K562 (cell line): Measurements from ENCODE around the gene CRB2. TPM values are rescaled to one million over a fixed set of nuclear protein-coding genes. Genes with fewer than 3 reads are reported as not detected.

Experiments
- ATAC-seq: fragments of 200-7000 bp; cut with Tn5 transposase; 3 replicates; pipeline ENCODE4 v1.9.1; 2020; ENCODE audit warnings: moderate library complexity
- BruUV-seq: library from RNA; stranded (reverse); fragments of 400-500 nt; replicated peaks from 2 replicates; lab custom pipeline; 2021; lab: Mats Ljungman, UMichigan
- CTCF ChIA-PET: fragments of 300-600 bp; formaldehyde crosslinking; extraction: SDS; loops from one replicate; lab custom pipeline; 2021; ENCODE audit warnings: low intra/inter-chr PET ratio; lab: Yijun Ruan, JAX
- POLR2A ChIA-PET: fragments of 300-600, 350-650 bp; sonication (Branson Sonifier 250); formaldehyde crosslinking; extraction: SDS; loops from one replicate; lab custom pipeline; 2021; ENCODE audit warnings: antibody characterized with exemption, inconsistent platforms; lab: Yijun Ruan, JAX
- DNase-seq, 4 experiments: peaks; one replicate each; pipeline versions ENCODE4 v3.0.0 to v3.0.0-alpha.2; 2011 to 2018; ENCODE audit warnings: low spot score in 3 of 4, mixed read lengths in 3 of 4; ENCODE audit errors: extremely low read depth in 1 of 4
- FAIRE-seq: peaks from 2 replicates; lab custom pipeline; 2011; peaks lifted over from hg19 to GRCh38; lab: Jason Lieb, UNC
- H2AFZ ChIP-seq: 2 replicates; pipeline ENCODE4 v1.6.0; 2011; ENCODE audit warnings: low read depth, low read length, control low read depth, inconsistent platforms
- H3K27ac ChIP-seq: fragments of 200-600 bp; 3 replicates; pipeline ENCODE4 v1.8.0; 2011; ENCODE audit warnings: low read depth, mild to moderate bottlenecking, control low read depth, inconsistent platforms, low read length, moderate library complexity, mixed read lengths; ENCODE audit errors: extremely low read depth
- H3K27me3 ChIP-seq, 2 experiments: fragments of 300-600 bp in 1 of 2; 2 replicates in 1 of 2; 3 replicates in 1 of 2; pipeline versions ENCODE4 v1.6.0 to v1.8.0; 2011; ENCODE audit warnings: inconsistent platforms in 2 of 2, low read length in 2 of 2, mild to moderate bottlenecking in 1 of 2, mixed read lengths in 1 of 2, moderate library complexity in 1 of 2; ENCODE audit not compliant: control insufficient read depth in 2 of 2, insufficient read depth in 2 of 2
- H3K36me3 ChIP-seq: fragments of 300-600 bp; 3 replicates; pipeline ENCODE4 v1.8.0; 2011; ENCODE audit warnings: mild to moderate bottlenecking, low read length, inconsistent platforms; ENCODE audit not compliant: control insufficient read depth, insufficient read depth
- H3K4me1 ChIP-seq, 2 experiments: fragments of 200-600 bp in 1 of 2; replicated peaks in 1 of 2; 2 replicates in 1 of 2; 3 replicates in 1 of 2; pipeline versions ENCODE4 v1.5.1 to v1.8.0; 2011; ENCODE audit warnings: inconsistent platforms in 2 of 2, low read length in 2 of 2, mild to moderate bottlenecking in 1 of 2, mixed read lengths in 1 of 2, moderate library complexity in 1 of 2; ENCODE audit not compliant: control insufficient read depth in 2 of 2, insufficient read depth in 2 of 2
- H3K4me2 ChIP-seq: 2 replicates; pipeline ENCODE4 v1.6.1; 2011; ENCODE audit warnings: low read length, control low read depth, inconsistent platforms, mixed read lengths; ENCODE audit not compliant: insufficient read depth
- H3K4me3 ChIP-seq: fragments of 200-600 bp; sonication (generic), shearing (Covaris generic); 2 replicates; pipeline ENCODE4 v1.5.1; 2016; ENCODE audit warnings: control low read depth, inconsistent platforms
- H3K79me2 ChIP-seq: fragments of 200-600 bp; 3 replicates; pipeline ENCODE4 v1.8.0; 2011; ENCODE audit warnings: low read length, inconsistent platforms; ENCODE audit not compliant: control insufficient read depth, insufficient read depth
- H3K9ac ChIP-seq, 2 experiments: 2 replicates each; pipeline versions ENCODE4 v1.6.0 to v1.6.1; 2011; ENCODE audit warnings: low read depth in 2 of 2, low read length in 2 of 2, control low read depth in 1 of 2, inconsistent platforms in 1 of 2, mild to moderate bottlenecking in 1 of 2, mixed read lengths in 1 of 2; ENCODE audit not compliant: insufficient read depth in 1 of 2
- H3K9me1 ChIP-seq: one replicate; pipeline ENCODE4 v1.6.0; 2011; ENCODE audit warnings: inconsistent platforms, mild to moderate bottlenecking, low read length, moderate library complexity; ENCODE audit not compliant: control insufficient read depth, insufficient read depth
- H3K9me3 ChIP-seq: replicated peaks from 2 replicates; pipeline ENCODE4 v1.5.1; 2011; ENCODE audit warnings: low read depth, low read length, inconsistent platforms; ENCODE audit not compliant: control insufficient read depth, insufficient read depth
- H4K20me1 ChIP-seq: replicated peaks from 2 replicates; pipeline ENCODE4 v1.6.1; 2011; ENCODE audit warnings: low read length, inconsistent platforms, mixed read lengths; ENCODE audit not compliant: control insufficient read depth, insufficient read depth
- ESRRA ChIP-seq: fragments of 450-650 bp; IDR thresholded peaks from 2 replicates; pipeline ENCODE4 v1.6.1; 2014; ENCODE audit warnings: low read depth, mild to moderate bottlenecking, moderate library complexity, borderline replicate concordance
- RBM25 ChIP-seq: fragments of 200-400 bp; formaldehyde crosslinking; IDR thresholded peaks from 2 replicates; pipeline ENCODE4 v1.6.1; 2018; ENCODE audit warnings: low read length, low read depth, moderate library complexity; ENCODE audit not compliant: severe bottlenecking
- ZBTB33 ChIP-seq: sonication (generic); formaldehyde crosslinking; IDR thresholded peaks from 2 replicates; pipeline ENCODE4 v1.8.1; 2023; ENCODE audit warnings: mild to moderate bottlenecking, missing genetic modification reagents
- ZNF76 ChIP-seq: fragments of 250-450 bp; sonication (Bioruptor Pico); IDR thresholded peaks from 2 replicates; pipeline ENCODE4 v1.4.0; 2020; ENCODE audit warnings: mild to moderate bottlenecking, moderate library complexity, borderline replicate concordance
- WGBS: fragments of 100-300 bp; shearing (Covaris generic); methylation state at CpG from one replicate; pipeline ENCODE4 v1.1.6; 2016; ENCODE audit warnings: low coverage, mixed read lengths; ENCODE audit not compliant: insufficient coverage; ENCODE audit errors: missing lambda C conversion rate; 5-methylcytosine and 5-hydroxymethylcytosine counted together
- in situ Hi-C: fragments of 300-500 bp; cut with MboI; formaldehyde crosslinking; loops from 4 replicates; pipeline ENCODE4 v1.15.0; 2018; ENCODE audit warnings: inconsistent platforms, mixed read lengths
- intact Hi-C: fragments of 100-400 bp; cut with micrococcal nuclease; formaldehyde crosslinking; loops from 2 replicates; pipeline ENCODE4 v1.14.2; 2022
- polyA plus RNA-seq, 8 experiments: library from polyadenylated mRNA; depleted of rRNA in 4 of 8; stranded (reverse) in 5 of 8; unstranded in 3 of 8; fragments of >200 nt; fragmentation: Nextera tagmentation in 2 of 8; fragmentation: Illumina TruSeq in 1 of 8; extraction: Ambion mirVana in 2 of 8; extraction: Trizol in 1 of 8; gene quantifications; 2 replicates each; pipeline versions ENCODE4 v1.2.1 to v1.2.3, GENCODE V29; 2011 to 2014; ENCODE audit warnings: inconsistent platforms in 1 of 8, missing spikeins in 1 of 8
- total RNA-seq, 7 experiments: library from RNA; depleted of rRNA in 6 of 7; stranded (reverse); fragments of >200 nt in 6 of 7; fragmentation: Illumina TruSeq in 2 of 7; extraction: Trizol in 2 of 7; gene quantifications; 2 replicates each; pipeline versions ENCODE4 v1.2.1 to v1.2.3, GENCODE V29; 2011 to 2021; ENCODE audit warnings: low replicate concordance in 1 of 7

The CRB2 gene
- total and polyA plus RNA-seq, 9 of the 15 experiments (the other 6 are each of a cell fraction or from before 2014, with no cell fraction given) = 0.13 to 1.2 (median 0.25) TPM; not detected in 2

- 65% methylated on average over 9 of the region's 10 CpGs for WGBS
- H3K4me2 ChIP-seq = no peak overlapping the region
- ATAC-seq = no peak
- TF ChIP-seq ESRRA = peak; percentile 68
- TF ChIP-seq RBM25 = peak; percentile 49
- 0 out of 2 replicates have a peak, but pooled peaks have one; percentile 25 for TF ChIP-seq ZBTB33
- no peak for TF ChIP-seq ZNF76 (CRISPR knock-in tag)
- TF ChIP-seq, all 486 proteins: peak for 3
- H3K27me3 ChIP-seq = no peaks in the 10 kb centered on the region
- no peak overlapping the region for H3K27ac ChIP-seq
- ChIA-PET POLR2A (interaction anchor here (0.7 to 0.9 kb wide), 2 partner anchors 17 to 832 kb away, joined by 3 read pairs; no protein-coding TSS in a partner anchor), CTCF (no interaction called here)
- DNase-seq (no peak), FAIRE-seq (no peak)
- no peaks in the 10 kb centered on the region for H3K79me2 ChIP-seq
- H3K36me3 ChIP-seq = no peaks in the 10 kb centered on the region
- 0 out of 2 replicates have a peak, but pooled peaks cover 3% of the 10 kb centered on the region for H4K20me1 ChIP-seq
- H3K9me3 ChIP-seq = no peaks in the 10 kb centered on the region
- BruUV-seq = no TSS peak
- H3K9me1 ChIP-seq = no peaks in the 10 kb centered on the region
- H3K9ac ChIP-seq = no peak overlapping the region; a peak in 1 of 4 replicates
- H3K4me1 ChIP-seq = peaks cover 15 to 17% of the 10 kb centered on the region in 2 experiments
- no peak overlapping the region for H2AFZ ChIP-seq
- H3K4me3 ChIP-seq = no peak overlapping the region
- in situ Hi-C loops (loop anchor here (10.0 kb wide), 1 partner anchor 626 kb away; no protein-coding TSS in a partner anchor), intact Hi-C loops (no loop called here)
These were observed 52.6 kb downstream of the CRB2 start for GRCh38 chr9:123408313-123409262.
